Astrocyte of the cerebellum (primary cell): ENCODE measurements around the gene FANCD2.
"Not testable (repeated sequence)": the region's sequence is repeated elsewhere in the genome, so short reads cannot be mapped to it uniquely, and the experiment has no call there.

Experiments
- DNase-seq: peaks from one replicate; pipeline ENCODE4 v3.0.0-alpha.2; 2011; ENCODE audit warnings: low read depth
- H3K4me3 ChIP-seq: 2 replicates; pipeline ENCODE4 v1.5.1; 2011; ENCODE audit warnings: mild to moderate bottlenecking, low read depth, low read length, moderate library complexity
- in situ Hi-C: cut with HindIII; loops from 2 replicates; pipeline ENCODE4 v1.10.0; 2017; ENCODE audit warnings: low sequenced_read_pairs
- TF ChIP-seq, protein P1 (sequence below): IDR thresholded peaks from 2 replicates; pipeline ENCODE4 v1.5.1; 2012; ENCODE audit warnings: low read length, low read depth, moderate library complexity, mild to moderate bottlenecking; ENCODE audit errors: missing control alignments

The FANCD2 gene

DNA sequence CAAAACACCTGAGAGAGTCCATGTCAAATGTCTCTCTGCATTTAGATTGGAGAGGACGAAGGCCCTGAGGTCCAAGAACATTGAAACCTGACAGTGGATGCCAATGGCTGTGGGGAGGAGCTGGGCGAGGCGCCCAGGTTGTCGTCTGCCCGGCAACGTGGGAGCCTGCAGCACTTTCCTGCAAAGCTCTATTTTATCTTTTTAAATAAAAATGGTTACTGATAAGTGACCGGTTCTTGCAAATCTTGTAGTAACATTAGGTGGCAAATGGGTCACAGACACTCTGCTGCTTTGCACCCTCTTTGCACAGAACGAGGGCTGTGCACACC lies 19.5 kb upstream of the FANCD2 start:
- in situ Hi-C loops: no loop called here
- TF ChIP-seq, protein P1, sequence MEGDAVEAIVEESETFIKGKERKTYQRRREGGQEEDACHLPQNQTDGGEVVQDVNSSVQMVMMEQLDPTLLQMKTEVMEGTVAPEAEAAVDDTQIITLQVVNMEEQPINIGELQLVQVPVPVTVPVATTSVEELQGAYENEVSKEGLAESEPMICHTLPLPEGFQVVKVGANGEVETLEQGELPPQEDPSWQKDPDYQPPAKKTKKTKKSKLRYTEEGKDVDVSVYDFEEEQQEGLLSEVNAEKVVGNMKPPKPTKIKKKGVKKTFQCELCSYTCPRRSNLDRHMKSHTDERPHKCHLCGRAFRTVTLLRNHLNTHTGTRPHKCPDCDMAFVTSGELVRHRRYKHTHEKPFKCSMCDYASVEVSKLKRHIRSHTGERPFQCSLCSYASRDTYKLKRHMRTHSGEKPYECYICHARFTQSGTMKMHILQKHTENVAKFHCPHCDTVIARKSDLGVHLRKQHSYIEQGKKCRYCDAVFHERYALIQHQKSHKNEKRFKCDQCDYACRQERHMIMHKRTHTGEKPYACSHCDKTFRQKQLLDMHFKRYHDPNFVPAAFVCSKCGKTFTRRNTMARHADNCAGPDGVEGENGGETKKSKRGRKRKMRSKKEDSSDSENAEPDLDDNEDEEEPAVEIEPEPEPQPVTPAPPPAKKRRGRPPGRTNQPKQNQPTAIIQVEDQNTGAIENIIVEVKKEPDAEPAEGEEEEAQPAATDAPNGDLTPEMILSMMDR: no peak
- no peak for DNase-seq
- H3K4me3 ChIP-seq: no peak overlapping the region

DNA sequence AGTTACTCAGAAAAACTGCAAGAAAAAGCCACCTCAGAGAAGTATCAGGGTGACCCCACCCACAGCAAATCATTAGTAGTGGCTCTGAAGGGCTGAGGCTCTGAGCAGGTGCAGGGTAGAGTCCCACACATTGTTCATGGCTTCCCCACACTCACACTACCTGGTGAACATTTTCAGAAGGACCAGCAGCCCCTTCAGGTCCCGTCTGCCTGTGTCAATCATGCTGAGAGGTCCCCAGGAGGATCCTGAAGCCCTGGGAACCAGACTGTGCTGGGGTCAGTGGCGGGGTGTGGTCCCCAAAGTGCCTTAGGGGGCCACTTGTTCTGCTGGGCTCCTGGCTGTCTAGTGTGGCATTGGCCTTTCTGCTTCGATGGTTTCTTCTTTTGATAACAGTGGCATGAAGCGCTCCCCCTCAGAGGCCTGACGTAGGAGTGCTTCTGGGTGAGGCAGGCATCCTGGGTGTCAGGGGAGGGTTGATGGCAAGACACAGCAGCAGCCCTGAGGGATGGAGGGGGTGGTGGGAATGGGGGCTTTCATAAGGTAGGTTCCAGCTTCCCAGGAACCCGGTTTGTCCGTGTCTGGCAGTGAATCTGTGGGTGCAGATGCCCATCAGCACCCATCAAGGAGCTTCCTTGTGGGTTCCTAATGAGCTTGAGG lies 19.0 kb upstream of the FANCD2 start:
- DNase-seq: no peak
- H3K4me3 ChIP-seq: no peak overlapping the region
- TF ChIP-seq, protein P1: no peak
- in situ Hi-C loops: no loop called here

DNA sequence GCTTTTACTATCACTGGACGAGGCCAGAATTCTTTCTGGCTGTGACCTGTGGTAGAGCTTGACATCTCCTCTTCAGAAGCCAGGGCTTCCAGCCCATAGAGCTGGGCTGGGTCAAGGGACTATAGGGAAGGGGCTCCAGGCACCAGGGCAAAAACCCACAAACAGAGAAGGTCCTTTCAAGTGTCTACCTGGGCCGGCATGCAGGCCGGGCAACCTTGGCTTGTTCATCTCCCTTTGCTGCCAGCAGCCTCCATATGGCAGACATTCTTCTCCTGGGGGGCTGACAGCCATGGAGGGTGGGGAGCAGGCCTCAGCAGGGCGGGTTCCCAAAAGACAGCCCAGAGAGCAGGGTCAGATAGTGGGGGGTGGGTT lies 18.0 kb upstream of the FANCD2 start:
- in situ Hi-C loops, DNase-seq, H3K4me3 ChIP-seq: not testable (repeated sequence)

DNA sequence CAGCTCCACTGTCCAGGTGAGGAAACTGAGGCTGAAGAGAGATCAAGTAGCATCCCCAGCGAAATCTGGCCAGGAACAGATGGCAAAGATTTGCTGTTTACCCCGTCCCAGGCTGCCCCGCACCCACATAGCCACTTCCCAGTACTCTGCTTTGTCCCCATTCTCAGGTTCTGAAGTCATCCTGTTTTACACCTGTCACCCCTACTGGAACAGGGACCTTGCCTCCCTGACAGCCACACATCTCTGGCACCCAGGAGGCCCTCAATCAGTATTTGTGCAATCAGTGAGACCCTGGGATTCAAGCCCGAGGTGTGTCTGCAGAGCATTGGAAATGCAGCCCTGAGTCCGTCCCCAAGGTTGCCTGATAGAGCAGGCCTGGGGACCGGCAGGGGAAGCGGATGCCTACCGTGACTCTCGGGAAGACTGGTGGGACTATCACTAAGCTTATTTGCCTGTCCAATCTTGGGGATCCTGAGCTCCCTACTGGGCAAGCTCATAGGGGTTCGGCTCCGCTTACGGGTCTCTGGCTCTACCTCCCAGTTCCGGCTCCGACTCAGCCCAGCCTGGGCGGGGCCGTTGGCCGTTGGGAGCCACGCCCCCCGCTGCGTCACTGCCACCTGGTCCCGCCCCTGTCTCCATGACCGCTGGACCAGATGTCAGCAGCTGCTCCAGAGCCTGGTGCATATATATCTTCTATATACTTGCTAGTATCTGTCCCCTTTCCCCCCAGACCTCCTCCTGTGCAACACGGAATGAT lies 17.5 kb upstream of the FANCD2 start:
- H3K4me3 ChIP-seq: peak overlapping the region; percentile 36
- TF ChIP-seq, protein P1: no peak
- in situ Hi-C loops: no loop called here

DNA sequence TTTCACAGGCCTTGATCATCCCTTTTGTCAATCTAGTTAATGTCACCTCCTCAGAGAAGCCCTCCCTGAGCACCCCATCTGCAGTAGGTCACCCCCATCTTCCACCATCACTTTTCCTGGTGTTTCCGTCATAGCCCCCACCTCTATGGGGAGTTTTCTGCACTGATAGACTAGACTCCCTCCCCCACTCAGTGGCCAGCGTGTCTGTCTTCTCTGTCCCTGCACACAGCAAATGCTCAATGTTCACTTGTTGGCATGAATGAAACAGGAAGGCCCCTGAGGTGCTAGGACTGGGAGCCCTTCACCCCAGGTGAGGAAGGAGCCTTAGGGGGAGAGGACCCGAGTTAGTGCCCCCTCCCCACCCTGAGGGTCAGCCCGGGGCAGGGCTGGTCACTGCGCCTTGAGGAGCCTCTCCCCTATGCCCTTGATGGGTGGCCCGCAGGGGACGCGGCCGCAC lies 15.8 kb upstream of the FANCD2 start:
- TF ChIP-seq, protein P1: no peak
- DNase-seq: no peak
- H3K4me3 ChIP-seq: peak overlapping the region; percentile 67
- in situ Hi-C loops: no loop called here

More for the DNA sequence above, 17.5 kb upstream of the FANCD2 start:
- DNase-seq: no peak

DNA sequence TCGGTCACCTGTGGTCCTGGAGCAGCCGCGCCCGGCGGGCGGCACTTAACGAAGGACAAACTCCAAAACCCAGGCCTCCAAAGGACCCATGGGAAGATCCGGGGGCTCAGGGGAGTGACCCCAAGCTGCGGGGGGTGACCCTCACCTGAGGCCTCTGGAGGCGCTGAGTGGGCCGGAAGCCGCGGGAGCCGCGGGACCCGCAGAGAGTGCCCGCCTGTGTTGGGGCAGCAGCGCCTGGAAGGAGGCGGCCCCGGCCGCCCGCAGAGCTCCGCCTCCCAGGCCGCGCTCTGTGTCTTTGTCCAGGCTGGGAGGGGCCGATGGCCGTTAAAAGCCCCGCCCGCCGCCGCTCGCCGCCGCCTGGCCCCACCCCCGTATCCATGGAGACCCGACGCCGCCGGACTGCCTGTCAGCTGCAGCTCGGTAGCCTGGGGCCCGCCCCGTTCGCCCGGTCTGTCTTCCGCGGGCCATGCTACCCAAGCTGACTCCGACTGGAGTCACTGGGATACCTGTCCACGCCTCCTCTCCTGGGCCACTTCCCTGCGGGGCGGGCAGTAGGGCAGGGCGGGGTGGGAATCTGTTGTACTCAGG lies 15.3 kb upstream of the FANCD2 start:
- peak; percentile 54 for DNase-seq
- TF ChIP-seq, protein P1: no peak
- in situ Hi-C loops: no loop called here

DNA sequence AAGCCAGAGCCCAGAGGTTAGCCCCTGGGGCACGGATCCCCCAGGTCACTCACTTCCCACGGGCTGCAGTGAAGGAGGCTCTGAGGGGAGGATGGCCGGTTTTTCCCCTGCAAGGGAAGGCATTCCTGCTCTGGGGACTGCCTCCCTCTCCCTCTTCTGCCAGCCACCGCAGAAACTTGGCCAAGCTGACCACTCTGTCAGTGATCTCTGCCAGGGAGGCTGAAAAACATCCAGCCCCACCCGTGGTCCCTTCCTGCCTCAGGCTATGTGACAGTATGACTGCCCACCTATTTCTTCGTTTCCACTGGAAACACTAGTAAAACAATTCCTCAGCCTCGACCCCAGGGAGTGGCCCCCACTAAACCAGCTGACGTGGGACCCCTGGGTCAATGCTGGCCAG lies 14.6 kb upstream of the FANCD2 start:
- TF ChIP-seq, protein P1: no peak
- no peak for DNase-seq
- in situ Hi-C loops: no loop called here
- H3K4me3 ChIP-seq: peak overlapping the region; percentile 67

More for the DNA sequence above, 15.3 kb upstream of the FANCD2 start:
- H3K4me3 ChIP-seq: peak overlapping the region; percentile 67
